Measurements from ENCODE around the gene CYFIP1.

The CYFIP1 gene

GRCh38 chr15:22916606-22917350 is 63.4 kb downstream of the CYFIP1 start:
- no peak for TF ChIP-seq CTCF (IDR thresholded peaks at IDR 0.05; ENCODE audit: low read depth, low read length)

DNA sequence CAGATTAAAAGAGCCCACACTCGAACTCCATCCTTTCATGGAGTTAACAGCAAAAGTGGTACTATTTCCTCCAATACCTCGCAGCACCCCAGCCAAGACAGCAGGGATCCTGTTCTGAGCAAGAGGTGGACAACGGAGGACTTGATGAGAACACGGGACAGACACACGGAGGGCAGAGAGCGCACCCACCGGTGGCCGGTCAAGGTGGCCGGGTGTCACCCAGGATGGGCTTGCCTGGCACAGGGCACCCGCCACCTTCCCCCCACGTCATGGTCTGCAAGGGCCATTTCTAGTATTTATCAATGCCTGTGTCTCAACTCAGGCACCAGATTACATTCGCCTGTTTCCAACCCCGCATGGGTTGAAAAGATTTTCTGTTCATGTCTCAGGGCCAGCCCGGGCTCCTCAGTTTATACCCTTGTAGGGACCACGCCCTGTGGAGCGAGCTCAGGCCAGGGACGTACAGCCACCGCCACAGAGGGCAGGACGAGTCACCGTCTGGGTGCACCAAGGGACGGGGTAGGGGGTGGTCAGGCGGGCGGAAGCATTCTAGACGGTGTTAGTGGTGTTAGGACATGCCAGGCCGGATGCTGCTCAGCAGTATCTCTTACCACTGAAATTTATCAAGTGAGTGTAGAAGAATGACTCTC is 64.2 kb downstream of the CYFIP1 start:
- H3K4me3 ChIP-seq (ENCODE audit: low read depth, low read length), result no peak overlapping the region
- TF ChIP-seq CTCF (IDR thresholded peaks at IDR 0.05; ENCODE audit: low read depth, low read length), result no peak

More at GRCh38 chr15:22916606-22917350, 63.4 kb downstream of the CYFIP1 start:
- no peak overlapping the region for H3K4me3 ChIP-seq (ENCODE audit: low read depth, low read length)

- TF ChIP-seq CTCF (IDR thresholded peaks at IDR 0.05; ENCODE audit: low read depth, low read length), result no peak
These were observed 66.4 kb downstream of the CYFIP1 start for GRCh38 chr15:22913646-22914380.

GRCh38 chr15:22912256-22912655 is 67.9 kb downstream of the CYFIP1 start:
- no peak overlapping the region for H3K4me3 ChIP-seq (ENCODE audit: low read depth, low read length)
- TF ChIP-seq CTCF (IDR thresholded peaks at IDR 0.05; ENCODE audit: low read depth, low read length), result no peak

More at GRCh38 chr15:22913646-22914380, 66.4 kb downstream of the CYFIP1 start:
- no peak overlapping the region for H3K4me3 ChIP-seq (ENCODE audit: low read depth, low read length)

- H3K4me3 ChIP-seq (ENCODE audit: low read depth, low read length), result no peak overlapping the region
- no peak for TF ChIP-seq CTCF (IDR thresholded peaks at IDR 0.05; ENCODE audit: low read depth, low read length)
These were observed 68.9 kb downstream of the CYFIP1 start for GRCh38 chr15:22911306-22911705.

GRCh38 chr15:22908830-22909229 is 71.3 kb downstream of the CYFIP1 start:
- no peak for TF ChIP-seq CTCF (IDR thresholded peaks at IDR 0.05; ENCODE audit: low read depth, low read length)
- no peak overlapping the region for H3K4me3 ChIP-seq (ENCODE audit: low read depth, low read length)
